HG02623 (cell line): ENCODE measurements around the gene AGGF1.
A peak's percentile ranks its signal among the peaks of the same experiment; 100 is the strongest.
"Not testable (repeated sequence)": the region's sequence is repeated elsewhere in the genome, so short reads cannot be mapped to it uniquely, and the experiment has no call there.

Experiments used
- ATAC-seq: cut with Tn5 transposase; IDR thresholded peaks from one replicate; pipeline ENCODE4 v1.9.1; 2021; ENCODE audit warnings: moderate library complexity; ENCODE audit not compliant: unreplicated experiment

The AGGF1 gene

GRCh38 chr5:77030097-77031071 lies at the start of gene AGGF1:
TSS of gene AGGF1 (plus strand) at chr5:77030404. CDS start at chr5:77030767, 363 bp downstream.
- peak; percentile 99 for ATAC-seq

GRCh38 chr5:76980518-76981144 lies 49.6 kb upstream of the AGGF1 start:
- no peak for ATAC-seq

- no peak for ATAC-seq
Observed at GRCh38 chr5:76982450-76982849, 47.8 kb upstream of the AGGF1 start.

- ATAC-seq, result no peak
Observed at GRCh38 chr5:76983468-76983867, 46.7 kb upstream of the AGGF1 start.

GRCh38 chr5:76986825-76987526 lies 43.2 kb upstream of the AGGF1 start:
- ATAC-seq, result no peak

GRCh38 chr5:76990899-76991459 lies 39.2 kb upstream of the AGGF1 start:
- no peak for ATAC-seq

- not testable (repeated sequence) for ATAC-seq
Observed at GRCh38 chr5:76993436-76993835, 36.8 kb upstream of the AGGF1 start.

- ATAC-seq, result no peak
Observed at GRCh38 chr5:76994337-76994736, 35.9 kb upstream of the AGGF1 start.

- ATAC-seq, result not testable (repeated sequence)
Observed at GRCh38 chr5:76998251-76998650, 32.0 kb upstream of the AGGF1 start.

- no peak for ATAC-seq
Observed at GRCh38 chr5:76999451-76999850, 30.8 kb upstream of the AGGF1 start.

GRCh38 chr5:77003246-77003645 lies 27.0 kb upstream of the AGGF1 start:
- ATAC-seq, result no peak

- ATAC-seq, result no peak
Observed at GRCh38 chr5:77006124-77006523, 24.1 kb upstream of the AGGF1 start.

- no peak for ATAC-seq
Observed at GRCh38 chr5:77008413-77008812, 21.8 kb upstream of the AGGF1 start.

GRCh38 chr5:77010243-77010642 lies 20.0 kb upstream of the AGGF1 start:
- no peak for ATAC-seq

GRCh38 chr5:77011498-77011897 lies 18.7 kb upstream of the AGGF1 start:
- ATAC-seq, result no peak

- no peak for ATAC-seq
Observed at GRCh38 chr5:77012601-77013000, 17.6 kb upstream of the AGGF1 start.

GRCh38 chr5:77015938-77016569 lies 14.2 kb upstream of the AGGF1 start:
- no peak for ATAC-seq

GRCh38 chr5:77016962-77017361 lies 13.2 kb upstream of the AGGF1 start:
- ATAC-seq, result no peak

GRCh38 chr5:77017668-77018067 lies 12.5 kb upstream of the AGGF1 start:
- ATAC-seq, result no peak

GRCh38 chr5:77022511-77023417 lies 7.4 kb upstream of the AGGF1 start:
- ATAC-seq, result no peak
